ENCODE results near the gene TEX10.

Gene TEX10

DNA sequence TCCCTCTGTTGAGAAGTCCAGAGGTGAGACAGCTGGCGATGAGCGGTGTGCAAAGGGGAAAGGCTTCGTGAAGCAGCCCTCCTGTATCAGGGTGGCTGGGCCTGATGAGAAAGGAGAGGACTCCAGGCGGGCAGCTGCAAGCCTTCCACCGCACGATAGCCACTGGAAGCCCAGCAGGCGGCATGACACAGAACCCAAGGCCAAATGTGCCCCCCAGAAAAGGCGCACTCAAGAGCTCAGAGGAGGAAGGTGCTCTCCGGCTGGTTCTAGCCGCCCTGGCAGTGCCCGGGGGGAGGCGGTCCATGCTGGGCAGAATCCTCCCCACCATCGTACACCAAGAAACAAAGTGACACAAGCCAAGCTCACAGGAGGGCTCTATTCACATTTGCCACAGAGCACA, 60.3 kb downstream of the TEX10 start:
- H3K27ac ChIP-seq (ENCODE audit: insufficient read depth, low read length, poor library complexity, severe bottlenecking) = no peak overlapping the region
- H3K36me3 ChIP-seq (ENCODE audit: control insufficient read depth, insufficient read depth, low read length) = peaks cover 28% of the 10 kb centered on the region
- H3K4me1 ChIP-seq (ENCODE audit: control insufficient read depth, insufficient read depth, low read length, poor library complexity, severe bottlenecking) = no peaks in the 10 kb centered on the region
- no peak overlapping the region for H3K4me3 ChIP-seq (ENCODE audit: insufficient read depth, low read depth, low read length, poor library complexity, severe bottlenecking)
- no peaks in the 10 kb centered on the region for H3K27me3 ChIP-seq (replicated peaks; ENCODE audit: control insufficient read depth, insufficient read depth, low read length, poor library complexity, severe bottlenecking)
- no peak for DNase-seq
- H3K9me3 ChIP-seq (ENCODE audit: control insufficient read depth, low read length) = no peaks in the 10 kb centered on the region

DNA sequence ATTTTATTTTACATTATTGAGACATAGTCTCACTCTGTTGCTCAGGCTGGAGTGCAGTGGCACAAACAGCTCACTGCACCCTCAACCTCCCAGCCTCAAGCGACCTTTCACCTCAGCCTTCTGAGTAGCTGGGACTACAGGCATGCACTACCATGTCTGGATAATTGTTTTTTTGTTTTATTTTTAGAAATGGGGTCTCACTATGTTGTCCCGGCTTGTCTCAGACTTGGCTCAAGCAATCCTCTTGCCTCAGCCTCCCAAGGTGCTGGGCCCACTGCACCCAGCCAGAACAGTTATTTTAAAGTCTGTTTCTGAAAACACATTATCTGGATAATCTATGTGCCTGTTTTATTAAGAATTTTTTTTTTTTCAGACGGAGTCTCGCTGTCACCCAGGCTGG, 62.0 kb downstream of the TEX10 start:
- Histone ChIP-seq H3K27me3 (replicated peaks; ENCODE audit: control insufficient read depth, insufficient read depth, low read length, poor library complexity, severe bottlenecking) (no peaks in the 10 kb centered on the region), H3K36me3 (ENCODE audit: control insufficient read depth, insufficient read depth, low read length) (peaks cover 27% of the 10 kb centered on the region), H3K27ac (ENCODE audit: insufficient read depth, low read length, poor library complexity, severe bottlenecking) (no peak overlapping the region), H3K4me1 (ENCODE audit: control insufficient read depth, insufficient read depth, low read length, poor library complexity, severe bottlenecking) (no peaks in the 10 kb centered on the region), H3K4me3 (ENCODE audit: insufficient read depth, low read depth, low read length, poor library complexity, severe bottlenecking) (no peak overlapping the region), H3K9me3 (ENCODE audit: control insufficient read depth, low read length) (no peaks in the 10 kb centered on the region)
- DNase-seq = no peak

- Histone ChIP-seq H3K36me3 (ENCODE audit: control insufficient read depth, insufficient read depth, low read length) (peaks cover 29% of the 10 kb centered on the region), H3K27ac (ENCODE audit: insufficient read depth, low read length, poor library complexity, severe bottlenecking) (no peak overlapping the region)
- no peak for DNase-seq
Measured at GRCh38 chr9:100287186-100287585, 65.6 kb downstream of the TEX10 start.

DNA sequence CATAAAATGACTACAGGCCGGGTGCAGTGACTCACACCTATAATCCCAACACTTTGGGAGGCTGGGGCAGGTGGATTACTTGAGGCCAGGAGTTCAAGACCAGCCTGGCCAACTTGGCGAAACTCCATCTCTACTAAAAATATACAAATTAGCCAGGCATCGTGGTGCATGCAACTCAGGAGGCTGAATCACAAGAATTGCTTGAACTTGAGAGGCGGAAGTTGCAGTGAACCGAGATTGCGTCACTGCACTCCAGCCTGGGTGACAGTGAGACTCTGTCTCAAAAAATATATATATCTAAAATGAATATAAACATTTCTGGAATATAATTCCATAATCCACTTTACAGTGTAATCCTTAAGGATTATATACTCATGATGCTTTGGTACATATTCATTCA, 66.5 kb downstream of the TEX10 start:
- Histone ChIP-seq H3K27ac (ENCODE audit: insufficient read depth, low read length, poor library complexity, severe bottlenecking) (no peak overlapping the region), H3K9me3 (ENCODE audit: control insufficient read depth, low read length) (no peaks in the 10 kb centered on the region), H3K4me3 (ENCODE audit: insufficient read depth, low read depth, low read length, poor library complexity, severe bottlenecking) (no peak overlapping the region), H3K36me3 (ENCODE audit: control insufficient read depth, insufficient read depth, low read length) (peaks cover 28% of the 10 kb centered on the region), H3K4me1 (ENCODE audit: control insufficient read depth, insufficient read depth, low read length, poor library complexity, severe bottlenecking) (no peaks in the 10 kb centered on the region), H3K27me3 (replicated peaks; ENCODE audit: control insufficient read depth, insufficient read depth, low read length, poor library complexity, severe bottlenecking) (no peaks in the 10 kb centered on the region)
- DNase-seq = no peak

More at GRCh38 chr9:100287186-100287585, 65.6 kb downstream of the TEX10 start:
- no peaks in the 10 kb centered on the region for H3K9me3 ChIP-seq (ENCODE audit: control insufficient read depth, low read length)
- H3K27me3 ChIP-seq (replicated peaks; ENCODE audit: control insufficient read depth, insufficient read depth, low read length, poor library complexity, severe bottlenecking) = no peaks in the 10 kb centered on the region
- no peaks in the 10 kb centered on the region for H3K4me1 ChIP-seq (ENCODE audit: control insufficient read depth, insufficient read depth, low read length, poor library complexity, severe bottlenecking)
- no peak overlapping the region for H3K4me3 ChIP-seq (ENCODE audit: insufficient read depth, low read depth, low read length, poor library complexity, severe bottlenecking)

DNA sequence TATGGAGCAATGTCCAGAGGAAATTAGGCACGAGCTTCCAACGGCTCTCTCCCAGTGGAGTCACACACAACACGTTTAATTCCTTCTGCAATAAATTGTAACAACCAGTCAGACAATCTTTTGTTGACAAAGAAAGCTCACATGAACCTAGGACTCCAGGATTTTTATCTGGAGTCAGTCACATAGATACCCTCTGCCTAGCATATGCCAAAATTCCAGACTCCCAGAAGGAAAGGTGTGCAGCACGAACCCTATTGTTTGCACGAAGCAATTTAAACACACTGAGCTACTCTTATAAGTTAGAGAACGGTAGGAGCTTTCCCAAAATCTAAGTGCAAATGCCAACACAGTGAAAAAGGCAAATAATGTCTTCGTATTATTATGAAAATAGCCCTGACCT, 67.1 kb downstream of the TEX10 start:
- no peaks in the 10 kb centered on the region for H3K9me3 ChIP-seq (ENCODE audit: control insufficient read depth, low read length)
- H3K36me3 ChIP-seq (ENCODE audit: control insufficient read depth, insufficient read depth, low read length) = peaks cover 28% of the 10 kb centered on the region
- no peaks in the 10 kb centered on the region for H3K4me1 ChIP-seq (ENCODE audit: control insufficient read depth, insufficient read depth, low read length, poor library complexity, severe bottlenecking)

DNA sequence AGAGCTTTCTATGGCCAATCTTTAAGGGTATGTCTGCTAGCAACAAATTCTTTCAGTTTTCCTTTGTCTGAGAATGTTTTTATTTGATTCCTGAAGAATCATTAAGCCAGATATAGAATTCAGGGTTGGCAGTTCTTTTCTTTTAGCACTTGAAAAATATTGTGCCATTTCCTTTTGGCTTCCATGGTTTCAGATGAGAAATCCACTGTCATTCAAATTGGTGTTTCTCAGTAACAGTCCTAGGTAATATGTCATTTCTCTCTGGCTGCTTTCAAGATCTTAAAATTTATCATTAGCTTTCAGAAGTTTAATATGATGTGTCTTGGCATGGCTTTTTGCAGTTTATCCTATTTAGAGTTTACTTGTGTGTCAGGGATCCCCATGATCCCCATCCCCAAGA, 67.7 kb downstream of the TEX10 start:
- no peak overlapping the region for H3K4me3 ChIP-seq (ENCODE audit: insufficient read depth, low read depth, low read length, poor library complexity, severe bottlenecking)
- no peaks in the 10 kb centered on the region for H3K4me1 ChIP-seq (ENCODE audit: control insufficient read depth, insufficient read depth, low read length, poor library complexity, severe bottlenecking)
- H3K27ac ChIP-seq (ENCODE audit: insufficient read depth, low read length, poor library complexity, severe bottlenecking) = no peak overlapping the region
- H3K9me3 ChIP-seq (ENCODE audit: control insufficient read depth, low read length) = no peaks in the 10 kb centered on the region
- H3K36me3 ChIP-seq (ENCODE audit: control insufficient read depth, insufficient read depth, low read length) = peaks cover 28% of the 10 kb centered on the region
- no peaks in the 10 kb centered on the region for H3K27me3 ChIP-seq (replicated peaks; ENCODE audit: control insufficient read depth, insufficient read depth, low read length, poor library complexity, severe bottlenecking)
- no peak for DNase-seq

More for the DNA sequence above, 67.1 kb downstream of the TEX10 start:
- H3K27me3 ChIP-seq (replicated peaks; ENCODE audit: control insufficient read depth, insufficient read depth, low read length, poor library complexity, severe bottlenecking) = no peaks in the 10 kb centered on the region
- no peak overlapping the region for H3K4me3 ChIP-seq (ENCODE audit: insufficient read depth, low read depth, low read length, poor library complexity, severe bottlenecking)
- DNase-seq = no peak
- H3K27ac ChIP-seq (ENCODE audit: insufficient read depth, low read length, poor library complexity, severe bottlenecking) = no peak overlapping the region

DNA sequence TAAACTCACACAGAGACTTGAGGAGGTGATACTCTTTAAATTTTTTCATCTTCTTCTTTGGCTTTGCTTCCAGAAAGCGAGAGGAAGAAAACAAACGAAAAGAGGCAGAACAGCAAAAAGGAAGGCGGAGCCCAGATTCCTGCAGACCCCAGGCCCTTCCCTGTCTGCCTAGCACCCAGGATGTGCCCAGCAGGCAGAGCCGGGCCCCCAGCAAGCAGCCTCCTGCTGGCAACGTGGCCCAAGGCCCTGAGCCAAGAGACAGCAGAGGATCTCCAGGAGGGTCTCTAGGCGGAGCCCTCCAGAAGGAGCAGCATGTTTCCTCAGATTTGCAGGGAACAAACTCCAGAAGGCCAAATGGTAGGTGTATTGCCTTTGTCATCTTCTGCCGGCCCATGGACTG, 68.5 kb downstream of the TEX10 start:
- no peak overlapping the region for H3K4me3 ChIP-seq (ENCODE audit: insufficient read depth, low read depth, low read length, poor library complexity, severe bottlenecking)
- H3K9me3 ChIP-seq (ENCODE audit: control insufficient read depth, low read length) = no peaks in the 10 kb centered on the region
- H3K27me3 ChIP-seq (replicated peaks; ENCODE audit: control insufficient read depth, insufficient read depth, low read length, poor library complexity, severe bottlenecking) = no peaks in the 10 kb centered on the region
- no peak for DNase-seq
- H3K27ac ChIP-seq (ENCODE audit: insufficient read depth, low read length, poor library complexity, severe bottlenecking) = no peak overlapping the region
- peaks cover 28% of the 10 kb centered on the region for H3K36me3 ChIP-seq (ENCODE audit: control insufficient read depth, insufficient read depth, low read length)
- H3K4me1 ChIP-seq (ENCODE audit: control insufficient read depth, insufficient read depth, low read length, poor library complexity, severe bottlenecking) = no peaks in the 10 kb centered on the region

DNA sequence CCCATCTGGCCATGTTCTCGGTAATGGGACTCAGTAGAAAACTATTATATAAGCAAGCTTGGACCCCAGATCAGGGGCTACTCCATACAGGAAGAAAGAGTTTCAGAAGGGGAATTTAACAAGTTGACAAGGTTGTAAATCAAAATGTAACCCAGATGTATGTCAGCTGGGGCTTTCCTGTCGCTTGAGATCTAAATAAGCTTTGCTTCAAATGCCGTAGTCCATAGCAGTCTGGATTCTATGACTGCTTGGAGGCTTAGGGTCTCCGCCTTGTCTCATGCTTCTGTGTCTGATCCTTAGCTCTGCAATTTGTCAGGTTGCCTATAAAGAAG, 70.4 kb downstream of the TEX10 start:
- peaks cover 16% of the 10 kb centered on the region for H3K36me3 ChIP-seq (ENCODE audit: control insufficient read depth, insufficient read depth, low read length)
- no peak overlapping the region for H3K27ac ChIP-seq (ENCODE audit: insufficient read depth, low read length, poor library complexity, severe bottlenecking)
- no peak for DNase-seq
- no peaks in the 10 kb centered on the region for H3K4me1 ChIP-seq (ENCODE audit: control insufficient read depth, insufficient read depth, low read length, poor library complexity, severe bottlenecking)
- no peaks in the 10 kb centered on the region for H3K9me3 ChIP-seq (ENCODE audit: control insufficient read depth, low read length)
- H3K4me3 ChIP-seq (ENCODE audit: insufficient read depth, low read depth, low read length, poor library complexity, severe bottlenecking) = no peak overlapping the region
- no peaks in the 10 kb centered on the region for H3K27me3 ChIP-seq (replicated peaks; ENCODE audit: control insufficient read depth, insufficient read depth, low read length, poor library complexity, severe bottlenecking)

DNA sequence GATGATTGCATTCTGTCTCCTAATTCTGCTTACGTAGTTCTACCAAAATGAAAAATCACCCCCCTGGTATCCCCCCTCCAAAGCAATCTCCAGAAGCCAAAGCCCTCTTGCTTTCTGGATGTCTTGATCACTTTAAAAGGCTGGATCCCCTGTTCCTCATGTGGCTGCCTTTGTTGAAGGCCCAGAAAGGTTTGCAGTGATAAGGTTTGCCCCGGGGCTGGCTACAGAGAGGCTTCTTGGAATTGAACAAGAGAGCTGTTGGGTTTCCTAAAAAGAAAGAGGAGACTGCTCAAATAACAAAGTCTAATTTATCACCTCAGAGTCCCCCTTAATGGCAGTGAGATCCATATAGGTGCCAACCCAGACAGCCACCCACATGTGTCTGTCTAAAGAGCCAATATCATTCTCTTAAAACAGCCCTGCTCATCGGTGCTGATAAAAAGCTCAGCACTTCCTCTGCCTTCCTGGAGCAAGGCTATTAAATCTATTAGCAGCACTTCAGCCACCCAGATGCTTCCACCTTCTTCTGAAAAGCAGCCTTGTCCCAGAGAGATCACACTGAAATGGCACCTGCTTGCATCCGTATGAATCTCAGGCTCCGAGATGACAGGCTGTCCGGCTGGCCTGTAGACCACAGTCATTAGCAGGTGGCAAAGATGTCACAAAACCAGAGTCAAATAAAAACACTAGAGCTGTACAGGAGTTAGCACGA, 70.9 kb downstream of the TEX10 start:
- Histone ChIP-seq H3K4me1 (ENCODE audit: control insufficient read depth, insufficient read depth, low read length, poor library complexity, severe bottlenecking) (no peaks in the 10 kb centered on the region), H3K27me3 (replicated peaks; ENCODE audit: control insufficient read depth, insufficient read depth, low read length, poor library complexity, severe bottlenecking) (no peaks in the 10 kb centered on the region), H3K27ac (ENCODE audit: insufficient read depth, low read length, poor library complexity, severe bottlenecking) (no peak overlapping the region), H3K36me3 (ENCODE audit: control insufficient read depth, insufficient read depth, low read length) (peaks cover 11% of the 10 kb centered on the region), H3K9me3 (ENCODE audit: control insufficient read depth, low read length) (no peaks in the 10 kb centered on the region), H3K4me3 (ENCODE audit: insufficient read depth, low read depth, low read length, poor library complexity, severe bottlenecking) (no peak overlapping the region)
- DNase-seq = no peak

DNA sequence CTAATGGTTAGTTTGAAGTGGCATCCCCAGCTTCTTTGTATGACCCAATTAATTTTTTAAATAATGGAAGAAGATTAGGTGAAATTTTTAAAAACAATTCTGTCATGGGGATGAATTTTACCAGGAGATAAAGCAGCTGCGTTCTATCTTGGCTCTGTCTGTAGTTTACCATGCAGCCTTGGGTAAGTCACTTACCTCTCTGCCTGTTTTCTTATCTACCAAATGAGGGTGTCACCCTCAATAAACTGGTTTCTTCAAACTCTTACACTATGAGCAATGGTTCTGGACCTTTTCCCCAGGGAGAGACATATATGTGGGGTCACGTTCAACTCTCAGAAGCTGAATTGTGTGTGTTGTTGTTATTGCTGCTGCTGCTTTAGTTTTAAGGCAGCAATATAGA, 71.7 kb downstream of the TEX10 start:
- Histone ChIP-seq H3K27ac (ENCODE audit: insufficient read depth, low read length, poor library complexity, severe bottlenecking) (no peak overlapping the region), H3K4me1 (ENCODE audit: control insufficient read depth, insufficient read depth, low read length, poor library complexity, severe bottlenecking) (no peaks in the 10 kb centered on the region), H3K4me3 (ENCODE audit: insufficient read depth, low read depth, low read length, poor library complexity, severe bottlenecking) (no peak overlapping the region), H3K27me3 (replicated peaks; ENCODE audit: control insufficient read depth, insufficient read depth, low read length, poor library complexity, severe bottlenecking) (no peaks in the 10 kb centered on the region), H3K36me3 (ENCODE audit: control insufficient read depth, insufficient read depth, low read length) (peaks cover 11% of the 10 kb centered on the region), H3K9me3 (ENCODE audit: control insufficient read depth, low read length) (no peaks in the 10 kb centered on the region)
- DNase-seq = no peak
